HFFc6 (cell line): ENCODE measurements around the gene MAP4K4. TPM values are rescaled to one million over a fixed set of nuclear protein-coding genes. Genes with fewer than 3 reads are reported as not detected.

Experiments used
- DNase-seq: peaks from one replicate; pipeline ENCODE4 v3.0.0-alpha.2; 2018
- H3K27ac Mint-ChIP-seq: 2 replicates; pipeline ENCODE4 v1.8.0; 2020; ENCODE audit warnings: mild to moderate bottlenecking, mixed read lengths
- H3K27me3 Mint-ChIP-seq: 2 replicates; pipeline ENCODE4 v1.8.0; 2021; ENCODE audit warnings: mild to moderate bottlenecking, moderate library complexity, mixed read lengths; ENCODE audit not compliant: insufficient read depth
- H3K36me3 Mint-ChIP-seq: 2 replicates; pipeline ENCODE4 v1.8.0; 2021; ENCODE audit warnings: low read depth, mixed read lengths
- H3K4me1 Mint-ChIP-seq: 2 replicates; pipeline ENCODE4 v1.8.0; 2020; ENCODE audit warnings: low read depth, mixed read lengths
- H3K4me3 Mint-ChIP-seq: 2 replicates; pipeline ENCODE4 v1.8.0; 2020; ENCODE audit warnings: mild to moderate bottlenecking, moderate library complexity, mixed read lengths
- H3K9me3 Mint-ChIP-seq: 2 replicates; pipeline ENCODE4 v1.8.0; 2020; ENCODE audit warnings: mild to moderate bottlenecking, mixed read lengths
- total RNA-seq, 6 experiments: library from RNA; stranded (reverse); fragmentation: NEBNext Ultra II Directional; extraction: Animal tissue kit (Norgen Biotek cat#: 25700); gene quantifications; 2 replicates in 1 of 6; 3 replicates in 5 of 6; pipeline ENCODE4 v1.2.3, GENCODE V29; 2021
- TF ChIP-seq, protein P1 (sequence below): fragments of 200-600 bp; sonication (generic); IDR thresholded peaks from 2 replicates; pipeline ENCODE4 v1.5.0; 2021; ENCODE audit warnings: antibody characterized with exemption, mild to moderate bottlenecking

Gene MAP4K4
- total RNA-seq, 6 experiments from 2014 or later = 103 to 124 (median 121) TPM

DNA sequence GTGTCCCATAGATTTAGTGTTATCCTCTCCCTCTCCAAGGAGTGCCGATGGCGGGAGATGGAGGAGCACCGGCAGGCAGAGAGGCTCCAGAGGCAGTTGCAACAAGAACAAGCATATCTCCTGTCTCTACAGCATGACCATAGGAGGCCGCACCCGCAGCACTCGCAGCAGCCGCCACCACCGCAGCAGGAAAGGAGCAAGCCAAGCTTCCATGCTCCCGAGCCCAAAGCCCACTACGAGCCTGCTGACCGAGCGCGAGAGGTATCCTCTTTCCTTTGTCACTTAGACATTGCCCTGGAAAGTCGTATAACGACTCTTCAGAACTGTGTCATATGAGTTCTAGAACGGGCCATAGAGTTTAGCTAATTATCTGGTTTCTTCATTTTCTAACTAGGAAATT is 162.1 kb downstream of the MAP4K4 start:
- H3K27me3 Mint-ChIP-seq = peaks cover 2% of the 10 kb centered on the region
- H3K36me3 Mint-ChIP-seq = peaks cover 23% of the 10 kb centered on the region
- TF ChIP-seq, protein P1, sequence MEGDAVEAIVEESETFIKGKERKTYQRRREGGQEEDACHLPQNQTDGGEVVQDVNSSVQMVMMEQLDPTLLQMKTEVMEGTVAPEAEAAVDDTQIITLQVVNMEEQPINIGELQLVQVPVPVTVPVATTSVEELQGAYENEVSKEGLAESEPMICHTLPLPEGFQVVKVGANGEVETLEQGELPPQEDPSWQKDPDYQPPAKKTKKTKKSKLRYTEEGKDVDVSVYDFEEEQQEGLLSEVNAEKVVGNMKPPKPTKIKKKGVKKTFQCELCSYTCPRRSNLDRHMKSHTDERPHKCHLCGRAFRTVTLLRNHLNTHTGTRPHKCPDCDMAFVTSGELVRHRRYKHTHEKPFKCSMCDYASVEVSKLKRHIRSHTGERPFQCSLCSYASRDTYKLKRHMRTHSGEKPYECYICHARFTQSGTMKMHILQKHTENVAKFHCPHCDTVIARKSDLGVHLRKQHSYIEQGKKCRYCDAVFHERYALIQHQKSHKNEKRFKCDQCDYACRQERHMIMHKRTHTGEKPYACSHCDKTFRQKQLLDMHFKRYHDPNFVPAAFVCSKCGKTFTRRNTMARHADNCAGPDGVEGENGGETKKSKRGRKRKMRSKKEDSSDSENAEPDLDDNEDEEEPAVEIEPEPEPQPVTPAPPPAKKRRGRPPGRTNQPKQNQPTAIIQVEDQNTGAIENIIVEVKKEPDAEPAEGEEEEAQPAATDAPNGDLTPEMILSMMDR = no peak
- H3K27ac Mint-ChIP-seq = no peak overlapping the region; the same call in 1 of the 2 replicates
- no peaks in the 10 kb centered on the region for H3K9me3 Mint-ChIP-seq
- no peak overlapping the region for H3K4me3 Mint-ChIP-seq
- peaks cover 18% of the 10 kb centered on the region for H3K4me1 Mint-ChIP-seq
- no peak for DNase-seq

DNA sequence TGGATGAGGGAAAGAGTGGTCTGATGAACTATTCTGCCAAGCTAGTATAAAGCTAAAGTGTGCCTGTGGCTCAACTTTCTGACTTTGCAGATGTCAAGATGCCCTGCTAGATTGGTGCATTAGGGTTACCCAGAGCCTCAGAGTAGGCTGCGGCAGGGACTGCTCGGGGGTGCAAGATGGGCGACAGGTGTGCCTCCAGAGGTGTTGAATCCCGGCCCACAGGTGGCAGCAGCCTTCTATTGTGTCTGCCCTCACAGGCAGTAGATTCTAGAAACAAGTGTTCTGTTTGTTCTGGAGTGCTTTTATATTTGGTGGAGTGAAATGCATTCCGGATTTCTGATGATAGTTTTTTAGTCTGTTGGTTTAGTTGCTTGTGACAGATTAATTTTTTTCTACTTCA is 162.7 kb downstream of the MAP4K4 start:
- H3K36me3 Mint-ChIP-seq = peaks cover 22% of the 10 kb centered on the region
- H3K4me1 Mint-ChIP-seq = peaks cover 18% of the 10 kb centered on the region
- H3K27ac Mint-ChIP-seq = no peak overlapping the region; the same call in 1 of the 2 replicates
- H3K27me3 Mint-ChIP-seq = peaks cover 2% of the 10 kb centered on the region
- H3K9me3 Mint-ChIP-seq = no peaks in the 10 kb centered on the region
- DNase-seq = no peak
- TF ChIP-seq, protein P1 = peak; percentile 13; the same call in 1 of the 2 replicates
- no peak overlapping the region for H3K4me3 Mint-ChIP-seq

DNA sequence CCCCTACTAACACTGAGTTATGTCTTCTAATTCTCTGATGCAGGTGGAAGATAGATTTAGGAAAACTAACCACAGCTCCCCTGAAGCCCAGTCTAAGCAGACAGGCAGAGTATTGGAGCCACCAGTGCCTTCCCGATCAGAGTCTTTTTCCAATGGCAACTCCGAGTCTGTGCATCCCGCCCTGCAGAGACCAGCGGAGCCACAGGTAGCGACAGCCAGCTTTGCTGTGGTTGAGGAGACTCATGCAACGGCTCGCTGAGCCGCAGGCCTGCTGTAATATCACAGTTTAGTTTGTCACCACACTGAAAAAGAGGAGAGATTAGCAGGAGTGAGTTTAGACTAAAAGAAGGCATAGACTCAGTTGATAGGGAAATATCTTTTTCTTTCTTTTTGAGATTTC is 163.3 kb downstream of the MAP4K4 start:
- Mint-ChIP-seq H3K36me3 (peaks cover 16% of the 10 kb centered on the region), H3K27ac (no peak overlapping the region), H3K27me3 (peaks cover 2% of the 10 kb centered on the region), H3K4me3 (no peak overlapping the region), H3K9me3 (no peaks in the 10 kb centered on the region), H3K4me1 (peaks cover 18% of the 10 kb centered on the region)
- TF ChIP-seq, protein P1 = no peak
- DNase-seq = no peak

DNA sequence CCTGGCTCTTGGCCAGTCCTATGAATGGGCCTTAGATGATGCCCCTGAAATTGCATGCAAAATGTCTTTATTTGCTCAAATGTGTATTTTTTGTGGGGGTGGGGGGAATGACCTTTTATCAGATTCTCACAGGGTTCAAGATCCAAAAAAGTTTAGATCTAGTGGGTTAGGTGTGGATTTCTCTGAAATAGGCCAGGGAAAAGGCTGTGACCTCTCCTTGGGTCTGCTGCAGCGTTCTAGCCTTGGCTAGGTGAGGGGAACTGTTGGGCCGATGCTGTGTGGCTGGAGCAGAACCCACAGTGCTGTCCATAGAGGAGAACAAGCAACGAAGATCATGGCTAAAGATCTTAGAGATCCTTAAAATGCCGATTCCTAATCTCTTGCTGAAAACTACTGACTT is 163.9 kb downstream of the MAP4K4 start:
- peaks cover 18% of the 10 kb centered on the region for H3K4me1 Mint-ChIP-seq
- H3K4me3 Mint-ChIP-seq = no peak overlapping the region
- no peak overlapping the region for H3K27ac Mint-ChIP-seq
- no peaks in the 10 kb centered on the region for H3K9me3 Mint-ChIP-seq
- peaks cover 2% of the 10 kb centered on the region for H3K27me3 Mint-ChIP-seq
- DNase-seq = no peak
- peaks cover 15% of the 10 kb centered on the region for H3K36me3 Mint-ChIP-seq
- TF ChIP-seq, protein P1 = no peak

DNA sequence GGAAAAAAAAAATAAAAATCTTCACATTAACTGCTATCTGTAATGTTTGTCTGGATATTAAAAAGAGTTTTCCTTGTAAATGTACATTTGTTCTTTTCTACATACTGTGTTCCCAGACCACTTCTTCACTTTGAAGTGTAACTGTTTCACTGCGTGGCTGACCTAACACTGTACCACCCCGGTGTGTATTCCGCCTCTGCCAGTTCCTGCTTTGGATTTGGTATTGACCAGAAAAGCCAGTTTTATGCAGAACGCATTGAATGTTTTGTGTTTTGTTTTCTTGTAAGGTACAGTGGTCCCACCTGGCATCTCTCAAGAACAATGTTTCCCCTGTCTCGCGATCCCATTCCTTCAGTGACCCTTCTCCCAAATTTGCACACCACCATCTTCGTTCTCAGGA is 166.0 kb downstream of the MAP4K4 start:
- peaks cover 26% of the 10 kb centered on the region for H3K36me3 Mint-ChIP-seq
- H3K27me3 Mint-ChIP-seq = peaks cover 2% of the 10 kb centered on the region
- H3K4me1 Mint-ChIP-seq = peaks cover 4% of the 10 kb centered on the region
- TF ChIP-seq, protein P1 = no peak
- no peaks in the 10 kb centered on the region for H3K9me3 Mint-ChIP-seq
- no peak for DNase-seq
- no peak overlapping the region for H3K27ac Mint-ChIP-seq
- H3K4me3 Mint-ChIP-seq = no peak overlapping the region

DNA sequence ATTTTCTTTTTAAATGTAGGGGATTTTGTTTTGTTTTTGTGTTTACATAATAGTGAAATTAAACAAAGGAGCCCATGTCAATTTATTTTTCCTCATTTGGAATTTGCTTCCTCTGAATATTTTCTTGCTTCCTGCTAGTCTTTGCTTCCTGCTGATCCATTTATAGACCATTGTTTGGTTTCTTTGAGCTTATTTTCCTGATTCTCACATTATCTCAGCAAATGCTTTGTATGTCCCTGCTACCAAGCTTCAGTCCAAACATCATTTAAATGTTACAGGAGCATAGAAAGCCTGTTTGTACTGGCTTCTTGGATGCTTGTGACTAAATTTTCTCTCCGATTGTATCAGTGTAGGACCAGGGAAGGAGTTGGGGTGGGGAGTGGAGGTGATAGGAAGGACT is 166.9 kb downstream of the MAP4K4 start:
- TF ChIP-seq, protein P1 = no peak
- Mint-ChIP-seq H3K27ac (peak overlapping the region; percentile 42; the same call in 1 of the 2 replicates), H3K36me3 (peaks cover 29% of the 10 kb centered on the region), H3K27me3 (peaks cover 2% of the 10 kb centered on the region), H3K4me1 (no peaks in the 10 kb centered on the region), H3K9me3 (no peaks in the 10 kb centered on the region), H3K4me3 (no peak overlapping the region)
- no peak for DNase-seq
